ENCODE data around the gene TRIM75.
A peak's percentile ranks its signal among the peaks of the same experiment; 100 is the strongest.

The TRIM75 gene

DNA sequence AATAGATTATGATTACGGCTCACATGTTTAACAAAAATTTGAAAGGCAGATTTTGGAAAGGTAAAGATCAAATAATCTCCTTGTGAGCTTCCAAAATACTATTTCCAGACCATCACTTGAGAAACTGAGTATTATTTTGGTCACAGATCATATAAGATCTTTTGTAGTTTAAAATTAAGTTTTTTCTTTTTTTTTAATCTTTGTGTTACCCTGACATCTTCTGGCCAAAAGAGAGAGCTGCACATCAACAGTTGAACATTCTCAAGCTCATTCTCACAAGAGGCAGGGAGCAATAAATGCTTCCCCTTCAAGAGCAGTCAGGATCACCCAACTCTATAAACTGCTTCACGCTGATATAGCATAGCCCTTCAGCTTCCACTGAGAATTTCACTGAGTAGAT lies 43.1 kb downstream of the TRIM75 start:
- no peak overlapping the region for H3K4me3 ChIP-seq (replicated peaks; ENCODE audit: low read depth, low read length)
- DNase-seq (ENCODE audit: extremely low read depth, low read depth) = no peak
- TF ChIP-seq, protein P1, sequence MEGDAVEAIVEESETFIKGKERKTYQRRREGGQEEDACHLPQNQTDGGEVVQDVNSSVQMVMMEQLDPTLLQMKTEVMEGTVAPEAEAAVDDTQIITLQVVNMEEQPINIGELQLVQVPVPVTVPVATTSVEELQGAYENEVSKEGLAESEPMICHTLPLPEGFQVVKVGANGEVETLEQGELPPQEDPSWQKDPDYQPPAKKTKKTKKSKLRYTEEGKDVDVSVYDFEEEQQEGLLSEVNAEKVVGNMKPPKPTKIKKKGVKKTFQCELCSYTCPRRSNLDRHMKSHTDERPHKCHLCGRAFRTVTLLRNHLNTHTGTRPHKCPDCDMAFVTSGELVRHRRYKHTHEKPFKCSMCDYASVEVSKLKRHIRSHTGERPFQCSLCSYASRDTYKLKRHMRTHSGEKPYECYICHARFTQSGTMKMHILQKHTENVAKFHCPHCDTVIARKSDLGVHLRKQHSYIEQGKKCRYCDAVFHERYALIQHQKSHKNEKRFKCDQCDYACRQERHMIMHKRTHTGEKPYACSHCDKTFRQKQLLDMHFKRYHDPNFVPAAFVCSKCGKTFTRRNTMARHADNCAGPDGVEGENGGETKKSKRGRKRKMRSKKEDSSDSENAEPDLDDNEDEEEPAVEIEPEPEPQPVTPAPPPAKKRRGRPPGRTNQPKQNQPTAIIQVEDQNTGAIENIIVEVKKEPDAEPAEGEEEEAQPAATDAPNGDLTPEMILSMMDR (IDR thresholded peaks at IDR 0.05; ENCODE audit: low read depth, low read length, missing control alignments) = peak; percentile 49

DNA sequence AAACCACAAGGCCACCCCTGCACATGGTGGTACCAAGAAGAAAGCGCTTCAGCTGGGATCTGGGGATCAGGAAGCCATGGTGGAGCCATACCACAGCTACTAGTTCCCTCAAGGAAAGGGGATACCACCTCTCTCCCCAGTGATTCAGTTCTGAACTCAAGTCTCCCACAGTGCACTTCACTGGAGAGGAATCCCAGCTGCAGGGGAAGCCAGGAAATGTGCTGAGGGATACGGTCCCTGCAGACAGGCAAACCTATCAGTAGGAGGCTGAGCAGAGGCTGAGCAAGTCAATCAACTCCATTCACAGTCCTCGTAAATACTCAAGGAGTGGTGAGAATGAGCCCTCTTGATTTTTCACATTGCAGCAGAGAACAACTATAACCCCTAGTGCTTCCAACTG lies 48.0 kb downstream of the TRIM75 start:
- DNase-seq (ENCODE audit: extremely low read depth, low read depth) = no peak
- TF ChIP-seq, protein P1 (IDR thresholded peaks at IDR 0.05; ENCODE audit: low read depth, low read length, missing control alignments) = no peak
- H3K4me3 ChIP-seq (replicated peaks; ENCODE audit: low read depth, low read length) = no peak overlapping the region

DNA sequence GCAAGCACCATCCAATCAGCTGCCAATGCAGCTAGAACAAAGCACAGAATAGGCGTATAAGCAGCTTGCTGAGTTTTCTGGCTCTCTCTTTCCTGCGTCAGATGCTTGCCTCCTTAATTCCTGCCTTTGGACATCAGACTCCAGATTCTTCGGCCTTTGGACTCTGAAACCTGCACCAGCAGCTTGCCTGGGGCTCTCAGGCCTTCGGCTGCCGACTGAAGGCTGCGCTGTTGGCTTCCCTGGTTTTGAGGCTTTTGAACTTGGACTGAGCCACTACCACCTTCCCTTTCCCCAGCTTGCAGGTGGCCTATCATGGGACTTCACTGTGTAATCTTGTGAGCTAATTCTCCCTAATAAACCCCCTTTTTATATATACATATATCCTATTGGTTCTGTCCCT lies 52.9 kb downstream of the TRIM75 start:
- no peak for DNase-seq (ENCODE audit: extremely low read depth, low read depth)
- TF ChIP-seq, protein P1 (IDR thresholded peaks at IDR 0.05; ENCODE audit: low read depth, low read length, missing control alignments) = no peak

More for the DNA sequence above, 52.9 kb downstream of the TRIM75 start:
- H3K4me3 ChIP-seq (replicated peaks; ENCODE audit: low read depth, low read length) = no peak overlapping the region

Data from HFF-Myc (cell line).